Activated naive CD8-positive, alpha-beta T cell treated with anti-CD3 and anti-CD28 coated beads, Interleukin-2, amount 10 ng/mL, durations not matched to agents 7 days and 5 days (primary cell): ENCODE measurements around the gene SEPTIN8. TPM values are rescaled to one million over a fixed set of nuclear protein-coding genes. Genes with fewer than 3 reads are reported as not detected.
A peak's percentile ranks its signal among the peaks of the same experiment; 100 is the strongest.

ENCODE experiments used
- ATAC-seq: fragments of 150-1000 bp; cut with Tn5 transposase; one replicate; pipeline ENCODE4 v1.10.0; 2021; ENCODE audit warnings: low read depth, moderate library complexity
- POLR2A ChIA-PET: fragments of 350-600 bp; sonication (Branson Sonifier 250); formaldehyde crosslinking; loops from one replicate; lab custom pipeline; 2021; ENCODE audit warnings: antibody characterized with exemption; lab: Charles Lee
- DNase-seq: peaks from one replicate; pipeline ENCODE4 v3.0.0; 2021
- H3K27ac Mint-ChIP-seq: one replicate; pipeline ENCODE4 v1.8.0; 2022; ENCODE audit warnings: mild to moderate bottlenecking, mixed read lengths
- H3K27me3 Mint-ChIP-seq: one replicate; pipeline ENCODE4 v1.8.0; 2022; ENCODE audit warnings: mild to moderate bottlenecking, moderate library complexity, mixed read lengths
- H3K36me3 Mint-ChIP-seq: one replicate; pipeline ENCODE4 v1.8.0; 2021; ENCODE audit warnings: mild to moderate bottlenecking, mixed read lengths
- H3K4me1 Mint-ChIP-seq: one replicate; pipeline ENCODE4 v1.8.0; 2021; ENCODE audit warnings: mixed read lengths
- H3K4me3 Mint-ChIP-seq: one replicate; pipeline ENCODE4 v1.8.0; 2022; ENCODE audit warnings: mild to moderate bottlenecking, moderate library complexity, mixed read lengths
- H3K9me3 Mint-ChIP-seq: one replicate; pipeline ENCODE4 v1.8.0; 2021; ENCODE audit warnings: mixed read lengths
- total RNA-seq, 2 experiments: library from RNA; stranded (reverse); gene quantifications; one replicate each; pipeline ENCODE4 v1.2.3, GENCODE V29; 2021

SEPTIN8 gene
- total RNA-seq, 2 experiments from 2014 or later, result 39.2 to 40.4 TPM

DNA sequence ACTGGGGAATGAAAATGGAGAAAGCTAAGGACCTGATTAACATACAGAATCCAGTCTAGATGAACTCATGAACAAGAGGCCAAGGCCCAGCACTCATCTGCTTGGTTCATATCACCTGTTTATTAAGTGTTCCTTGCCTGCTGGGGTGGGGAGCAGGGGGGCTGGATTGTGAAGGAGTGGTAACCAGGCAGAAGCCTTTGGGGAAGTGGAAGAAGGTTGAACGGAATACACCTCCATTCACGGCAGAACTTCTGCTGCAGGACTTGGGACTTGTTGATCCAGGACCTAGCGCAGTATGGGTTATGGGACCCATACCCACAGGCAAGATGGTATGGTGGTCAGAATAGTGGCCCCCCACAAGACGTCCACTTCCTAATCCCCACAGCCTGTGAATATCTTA lies 8.8 kb upstream of the SEPTIN8 start:
- Mint-ChIP-seq H3K27ac (no peak overlapping the region), H3K36me3 (no peaks in the 10 kb centered on the region), H3K9me3 (no peaks in the 10 kb centered on the region), H3K4me3 (no peak overlapping the region), H3K4me1 (peaks cover 17% of the 10 kb centered on the region), H3K27me3 (peaks cover 40% of the 10 kb centered on the region)
- DNase-seq (no peak), ATAC-seq (no peak)
- POLR2A ChIA-PET, result no interaction called here

- ATAC-seq, result no peak
- peaks cover 38% of the 10 kb centered on the region for H3K27me3 Mint-ChIP-seq
- POLR2A ChIA-PET, result no interaction called here
- peaks cover 20% of the 10 kb centered on the region for H3K4me1 Mint-ChIP-seq
- H3K4me3 Mint-ChIP-seq, result no peak overlapping the region
- no peak for DNase-seq
- no peaks in the 10 kb centered on the region for H3K9me3 Mint-ChIP-seq
- H3K27ac Mint-ChIP-seq, result no peak overlapping the region
- H3K36me3 Mint-ChIP-seq, result no peaks in the 10 kb centered on the region
Measured at GRCh38 chr5:132785365-132785764, 8.3 kb upstream of the SEPTIN8 start.

GRCh38 chr5:132782101-132782500 lies 5.1 kb upstream of the SEPTIN8 start:
- Mint-ChIP-seq H3K9me3 (no peaks in the 10 kb centered on the region), H3K4me3 (no peak overlapping the region), H3K27me3 (peaks cover 45% of the 10 kb centered on the region), H3K27ac (no peak overlapping the region), H3K36me3 (peaks cover 2% of the 10 kb centered on the region), H3K4me1 (peaks cover 39% of the 10 kb centered on the region)
- POLR2A ChIA-PET, result interaction anchor here (0.6 kb wide), 1 partner anchor 9 kb away, joined by 3 read pairs; no protein-coding TSS in a partner anchor
- no peak for ATAC-seq
- no peak for DNase-seq

DNA sequence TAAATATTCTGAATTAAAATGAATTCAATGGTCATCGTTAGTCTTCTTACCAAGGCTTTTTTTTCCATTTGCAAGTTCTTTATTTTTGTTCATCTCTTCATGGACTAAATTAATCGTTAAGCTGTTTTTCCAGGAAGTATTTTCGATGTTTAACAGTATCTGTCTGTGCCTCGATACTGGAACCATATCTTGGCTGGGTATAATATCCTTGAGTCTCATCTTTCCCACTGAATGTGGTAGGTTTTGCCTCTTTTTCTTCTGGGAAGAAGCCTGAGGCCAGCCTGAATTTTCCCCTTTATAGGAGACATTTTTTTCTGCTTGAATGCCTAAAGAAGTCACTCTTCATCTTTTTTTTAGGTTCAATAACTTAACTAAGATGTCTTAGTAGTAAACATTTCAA lies 4.0 kb upstream of the SEPTIN8 start:
- Mint-ChIP-seq H3K27ac (no peak overlapping the region), H3K36me3 (peaks cover 2% of the 10 kb centered on the region), H3K4me1 (peaks cover 40% of the 10 kb centered on the region), H3K27me3 (peaks cover 41% of the 10 kb centered on the region), H3K4me3 (peak overlapping the region; percentile 15), H3K9me3 (no peaks in the 10 kb centered on the region)
- ATAC-seq, result no peak
- no peak for DNase-seq
- POLR2A ChIA-PET, result no interaction called here

DNA sequence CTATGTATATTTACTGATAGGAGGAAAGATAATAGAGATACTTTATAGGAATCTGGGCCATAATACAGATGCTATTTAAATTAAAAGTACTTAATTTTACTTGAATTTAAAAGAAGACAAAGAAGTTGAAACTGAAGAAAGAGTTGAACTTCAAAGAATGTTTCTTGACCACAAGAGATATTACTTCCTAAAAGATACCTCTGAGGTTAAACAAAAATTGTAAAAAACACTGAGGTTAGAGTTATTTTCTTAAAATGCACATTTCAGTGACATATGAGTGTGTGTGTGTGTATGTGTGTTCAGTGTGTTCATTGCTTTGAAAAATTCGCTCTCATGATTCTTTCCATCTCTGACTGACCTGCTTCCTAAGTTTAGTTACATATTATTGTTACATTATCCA lies 3.5 kb upstream of the SEPTIN8 start:
- ATAC-seq, result no peak
- Mint-ChIP-seq H3K9me3 (no peaks in the 10 kb centered on the region), H3K27ac (no peak overlapping the region), H3K36me3 (peaks cover 2% of the 10 kb centered on the region), H3K4me3 (peak overlapping the region; percentile 15), H3K4me1 (peaks cover 41% of the 10 kb centered on the region), H3K27me3 (peaks cover 41% of the 10 kb centered on the region)
- POLR2A ChIA-PET, result no interaction called here
- no peak for DNase-seq

GRCh38 chr5:132779961-132780360 lies 2.9 kb upstream of the SEPTIN8 start:
- POLR2A ChIA-PET, result no interaction called here
- Mint-ChIP-seq H3K27ac (no peak overlapping the region), H3K36me3 (peaks cover 2% of the 10 kb centered on the region), H3K9me3 (no peaks in the 10 kb centered on the region), H3K4me3 (peak overlapping the region; percentile 25), H3K27me3 (peaks cover 39% of the 10 kb centered on the region), H3K4me1 (peaks cover 44% of the 10 kb centered on the region)
- DNase-seq (no peak), ATAC-seq (no peak)

- H3K27me3 Mint-ChIP-seq, result peaks cover 34% of the 10 kb centered on the region
- DNase-seq (no peak), ATAC-seq (no peak)
- peak overlapping the region; percentile 17 for H3K4me3 Mint-ChIP-seq
- POLR2A ChIA-PET, result interaction anchor here (1.8 to 1.9 kb wide), 2 partner anchors 31 to 41 kb away, joined by 7 read pairs; partner anchors contain the start of genes CCNI2 and KIF3A
- peaks cover 44% of the 10 kb centered on the region for H3K4me1 Mint-ChIP-seq
- H3K27ac Mint-ChIP-seq, result no peak overlapping the region
- no peaks in the 10 kb centered on the region for H3K9me3 Mint-ChIP-seq
- peaks cover 2% of the 10 kb centered on the region for H3K36me3 Mint-ChIP-seq
Measured at GRCh38 chr5:132778856-132779255, 1.8 kb upstream of the SEPTIN8 start.

DNA sequence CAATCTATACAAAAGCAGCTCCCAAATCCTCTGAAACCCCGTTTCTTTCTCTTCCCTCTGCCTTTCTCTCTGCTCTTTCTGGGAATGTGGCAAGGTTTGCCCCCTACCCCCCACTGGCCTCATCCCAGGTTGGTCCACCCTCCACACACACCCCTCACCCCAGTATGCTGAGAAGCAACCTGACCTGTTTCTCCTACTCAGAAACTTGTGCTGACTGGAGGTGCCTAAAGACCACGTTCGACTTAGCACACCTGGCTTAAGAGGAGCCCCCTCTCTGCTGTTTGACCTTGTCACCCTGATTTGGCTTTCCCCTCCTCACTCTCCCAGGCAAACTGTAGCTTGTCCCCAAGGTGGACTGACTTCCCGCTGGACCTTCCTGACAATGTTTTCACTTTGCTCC lies 1.1 kb upstream of the SEPTIN8 start:
- DNase-seq (no peak), ATAC-seq (no peak)
- H3K36me3 Mint-ChIP-seq, result peaks cover 2% of the 10 kb centered on the region
- peaks cover 29% of the 10 kb centered on the region for H3K27me3 Mint-ChIP-seq
- no peaks in the 10 kb centered on the region for H3K9me3 Mint-ChIP-seq
- H3K4me3 Mint-ChIP-seq, result peak overlapping the region; percentile 82
- POLR2A ChIA-PET, result interaction anchor here (1.3 to 1.9 kb wide), 4 partner anchors 9 to 48 kb away, joined by 3 to 7 read pairs (median 5); partner anchors contain the start of genes CCNI2 and KIF3A
- H3K4me1 Mint-ChIP-seq, result peaks cover 46% of the 10 kb centered on the region
- peak overlapping the region; percentile 77 for H3K27ac Mint-ChIP-seq

GRCh38 chr5:132776938-132777208 lies 166 bp downstream of the SEPTIN8 start:
- Mint-ChIP-seq H3K27me3 (peaks cover 20% of the 10 kb centered on the region), H3K9me3 (no peaks in the 10 kb centered on the region), H3K36me3 (peaks cover 2% of the 10 kb centered on the region), H3K4me3 (no peak overlapping the region), H3K27ac (no peak overlapping the region), H3K4me1 (peaks cover 43% of the 10 kb centered on the region)
- DNase-seq, result no peak
- ATAC-seq, result peak; percentile 62
- POLR2A ChIA-PET, result interaction anchor here (1.3 to 1.6 kb wide), 4 partner anchors 10 to 49 kb away, joined by 3 to 4 read pairs (median 3); no protein-coding TSS in a partner anchor

DNA sequence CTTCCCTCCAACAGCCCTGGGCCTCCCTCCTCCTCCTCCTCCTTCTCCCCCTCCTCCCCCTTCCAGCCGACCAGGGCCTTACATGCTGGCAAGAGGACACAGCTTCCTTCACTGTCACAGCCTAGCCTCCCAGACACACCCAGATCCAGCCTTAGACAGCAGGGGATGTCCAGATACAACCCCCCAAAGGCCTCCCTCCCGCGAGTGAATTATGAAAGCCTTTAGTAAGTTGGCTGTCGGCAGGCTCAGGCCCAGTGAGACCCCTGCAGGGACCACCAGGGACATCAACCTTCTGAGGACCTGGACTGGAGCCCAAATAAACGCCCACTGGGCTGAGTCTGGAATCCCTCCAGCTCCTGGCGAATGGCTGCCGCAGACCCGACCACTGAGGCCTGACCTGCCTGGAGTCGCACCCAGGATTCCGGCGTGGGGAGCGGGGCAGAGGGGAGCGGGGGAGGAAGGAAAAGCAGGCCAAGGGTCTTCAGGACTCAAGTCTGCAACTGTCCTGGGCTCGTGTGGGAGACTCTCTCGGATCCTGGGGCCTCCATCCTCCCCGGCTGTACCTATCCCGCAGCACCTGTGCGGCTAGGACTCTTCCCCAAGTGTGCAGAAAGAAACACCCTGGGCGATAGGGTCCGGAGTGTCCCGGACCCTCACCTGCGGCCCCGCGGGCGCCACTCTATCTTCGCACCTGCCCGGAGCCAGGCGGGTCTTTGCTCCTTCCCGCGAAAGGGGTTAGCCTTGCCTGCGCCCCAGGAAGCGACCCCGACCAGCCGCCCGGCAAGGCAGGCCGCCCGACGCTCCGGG lies 705 bp downstream of the SEPTIN8 start:
- POLR2A ChIA-PET, result interaction anchor here (1.3 to 1.6 kb wide), 5 partner anchors 9 to 49 kb away, joined by 3 to 4 read pairs (median 3); partner anchors contain the start of gene CCNI2
- peaks cover 38% of the 10 kb centered on the region for H3K4me1 Mint-ChIP-seq
- H3K4me3 Mint-ChIP-seq, result peak overlapping the region; percentile 75
- no peaks in the 10 kb centered on the region for H3K9me3 Mint-ChIP-seq
- H3K36me3 Mint-ChIP-seq, result peaks cover 2% of the 10 kb centered on the region
- H3K27me3 Mint-ChIP-seq, result peaks cover 15% of the 10 kb centered on the region
- DNase-seq (no peak), ATAC-seq (peak; percentile 23)
- H3K27ac Mint-ChIP-seq, result no peak overlapping the region

DNA sequence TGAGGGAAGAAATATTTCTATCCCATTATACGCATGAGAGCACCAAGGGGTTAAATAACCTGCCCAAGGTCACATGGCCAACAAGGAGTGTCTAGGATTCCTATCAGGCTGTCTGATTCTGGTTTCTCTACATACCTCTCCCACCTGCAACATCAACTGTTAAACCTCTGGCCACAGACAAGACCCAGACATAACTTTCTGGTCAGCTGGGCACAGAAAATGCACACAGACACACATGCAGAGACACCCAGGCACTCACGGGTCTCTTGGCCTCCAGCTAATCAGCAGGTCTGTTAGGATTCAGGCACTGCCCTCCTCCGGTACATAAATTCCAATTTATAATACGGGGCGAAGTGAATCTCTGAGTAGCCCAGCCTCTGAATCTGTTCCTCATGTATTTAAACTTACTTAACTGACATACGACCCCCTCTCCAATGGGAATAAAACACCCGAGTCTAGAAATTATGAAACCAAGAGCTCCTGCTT lies 1.5 kb downstream of the SEPTIN8 start:
- POLR2A ChIA-PET, result interaction anchor here (1.3 to 1.6 kb wide), 2 partner anchors 18 to 28 kb away, joined by 3 to 4 read pairs; partner anchors contain the start of gene CCNI2
- peaks cover 10% of the 10 kb centered on the region for H3K27me3 Mint-ChIP-seq
- peak overlapping the region; percentile 28 for H3K4me3 Mint-ChIP-seq

GRCh38 chr5:132774896-132775295 lies 2.1 kb downstream of the SEPTIN8 start:
- Mint-ChIP-seq H3K27ac (no peak overlapping the region), H3K4me3 (no peak overlapping the region), H3K4me1 (peaks cover 26% of the 10 kb centered on the region), H3K9me3 (no peaks in the 10 kb centered on the region), H3K36me3 (peaks cover 1% of the 10 kb centered on the region), H3K27me3 (peaks cover 8% of the 10 kb centered on the region)
- POLR2A ChIA-PET, result interaction anchor here (1.3 kb wide), 1 partner anchor 28 kb away, joined by 3 read pairs; the partner anchor contains the start of gene CCNI2
- DNase-seq, result no peak
- ATAC-seq, result no peak

More for the DNA sequence above, 1.5 kb downstream of the SEPTIN8 start:
- DNase-seq, result no peak
- H3K27ac Mint-ChIP-seq, result no peak overlapping the region
- no peaks in the 10 kb centered on the region for H3K9me3 Mint-ChIP-seq
- no peak for ATAC-seq
- H3K4me1 Mint-ChIP-seq, result peaks cover 30% of the 10 kb centered on the region
- H3K36me3 Mint-ChIP-seq, result peaks cover 2% of the 10 kb centered on the region

DNA sequence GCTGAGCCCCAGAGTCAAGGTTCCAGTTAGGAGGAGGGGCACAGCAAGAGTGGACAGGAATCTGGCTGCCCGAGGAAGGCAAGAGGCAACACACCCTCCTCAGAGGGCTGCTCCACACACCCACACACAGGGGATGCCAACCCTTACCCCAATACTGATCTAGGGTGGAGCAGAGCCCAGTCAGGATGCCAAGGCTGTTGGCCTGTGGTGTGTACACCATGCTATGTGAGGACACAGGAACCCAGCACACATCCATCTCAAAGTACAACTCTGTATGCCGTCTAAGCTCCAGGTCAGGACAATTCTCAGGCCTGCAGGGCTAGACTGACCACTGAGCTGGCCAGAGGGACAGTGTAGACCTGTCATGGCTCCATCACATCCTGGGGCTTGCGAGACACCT lies 2.6 kb downstream of the SEPTIN8 start:
- Mint-ChIP-seq H3K27me3 (peaks cover 5% of the 10 kb centered on the region), H3K9me3 (no peaks in the 10 kb centered on the region), H3K4me1 (peaks cover 22% of the 10 kb centered on the region), H3K36me3 (no peaks in the 10 kb centered on the region), H3K4me3 (no peak overlapping the region), H3K27ac (no peak overlapping the region)
- ATAC-seq (no peak), DNase-seq (peak; percentile 14)
- POLR2A ChIA-PET, result no interaction called here
